Large intestine (tissue), 3 donors: ENCODE results near the gene PRDM15. TPM values are rescaled to one million over a fixed set of nuclear protein-coding genes. Genes with fewer than 3 reads are reported as not detected.

Experiments used
- DNase-seq, 2 donors: peaks; one replicate each; pipeline versions ENCODE4 v3.0.0 to v3.0.0-alpha.2; 2013
- H3K27ac ChIP-seq: one replicate; pipeline ENCODE4 v1.5.1; 2013; ENCODE audit warnings: low read length
- H3K27me3 ChIP-seq: 2 replicates; pipeline ENCODE4 v1.6.1; 2013; ENCODE audit warnings: low read length; ENCODE audit not compliant: control insufficient read depth, insufficient read depth
- H3K36me3 ChIP-seq: 2 replicates; pipeline ENCODE4 v1.6.1; 2013; ENCODE audit warnings: low read length; ENCODE audit not compliant: control insufficient read depth, insufficient read depth
- H3K4me1 ChIP-seq: one replicate; pipeline ENCODE4 v1.6.1; 2013; ENCODE audit warnings: low read length; ENCODE audit not compliant: control insufficient read depth, insufficient read depth
- H3K4me3 ChIP-seq: one replicate; pipeline ENCODE4 v1.5.1; 2013; ENCODE audit warnings: low read length
- H3K9me3 ChIP-seq: one replicate; pipeline ENCODE4 v1.6.1; 2013; ENCODE audit warnings: mild to moderate bottlenecking, low read depth, low read length, moderate library complexity; ENCODE audit not compliant: control insufficient read depth
- WGBS: methylation state at CpG from one replicate; pipeline ENCODE4 v1.1.5; 2013; ENCODE audit warnings: low lambda C conversion rate; ENCODE audit not compliant: insufficient coverage; 5-methylcytosine and 5-hydroxymethylcytosine counted together
- polyA plus RNA-seq: library from polyadenylated mRNA; unstranded; fragments of 120-200 nt; gene quantifications from one replicate; pipeline ENCODE4 v1.2.1, GENCODE V29; 2013

Gene PRDM15
- polyA plus RNA-seq, 1 donor: 6.0 TPM

GRCh38 chr21:41823906-41824305, 55.2 kb downstream of the PRDM15 start:
- H3K4me1 ChIP-seq: no peaks in the 10 kb centered on the region
- H3K9me3 ChIP-seq: no peaks in the 10 kb centered on the region
- H3K27ac ChIP-seq: no peak overlapping the region
- H3K27me3 ChIP-seq: no peaks in the 10 kb centered on the region
- H3K36me3 ChIP-seq: peaks cover 31% of the 10 kb centered on the region
- no peak for DNase-seq
- no peak overlapping the region for H3K4me3 ChIP-seq
- no CpG with 5 or more reads among the region's 12 CpGs for WGBS

GRCh38 chr21:41823166-41823565, 56.0 kb downstream of the PRDM15 start:
- H3K36me3 ChIP-seq: peaks cover 33% of the 10 kb centered on the region
- DNase-seq: no peak
- no peaks in the 10 kb centered on the region for H3K27me3 ChIP-seq
- H3K9me3 ChIP-seq: no peaks in the 10 kb centered on the region
- H3K4me1 ChIP-seq: no peaks in the 10 kb centered on the region
- WGBS: no CpG with 5 or more reads among the region's 21 CpGs
- no peak overlapping the region for H3K27ac ChIP-seq
- H3K4me3 ChIP-seq: no peak overlapping the region

GRCh38 chr21:41821756-41822431, 57.2 kb downstream of the PRDM15 start:
- Histone ChIP-seq H3K27me3 (no peaks in the 10 kb centered on the region), H3K4me1 (peaks cover 1% of the 10 kb centered on the region), H3K4me3 (no peak overlapping the region), H3K27ac (no peak overlapping the region), H3K9me3 (no peaks in the 10 kb centered on the region), H3K36me3 (peaks cover 30% of the 10 kb centered on the region)
- DNase-seq: no peak
- 100% methylated on average over 2 of the region's 32 CpGs for WGBS

DNA sequence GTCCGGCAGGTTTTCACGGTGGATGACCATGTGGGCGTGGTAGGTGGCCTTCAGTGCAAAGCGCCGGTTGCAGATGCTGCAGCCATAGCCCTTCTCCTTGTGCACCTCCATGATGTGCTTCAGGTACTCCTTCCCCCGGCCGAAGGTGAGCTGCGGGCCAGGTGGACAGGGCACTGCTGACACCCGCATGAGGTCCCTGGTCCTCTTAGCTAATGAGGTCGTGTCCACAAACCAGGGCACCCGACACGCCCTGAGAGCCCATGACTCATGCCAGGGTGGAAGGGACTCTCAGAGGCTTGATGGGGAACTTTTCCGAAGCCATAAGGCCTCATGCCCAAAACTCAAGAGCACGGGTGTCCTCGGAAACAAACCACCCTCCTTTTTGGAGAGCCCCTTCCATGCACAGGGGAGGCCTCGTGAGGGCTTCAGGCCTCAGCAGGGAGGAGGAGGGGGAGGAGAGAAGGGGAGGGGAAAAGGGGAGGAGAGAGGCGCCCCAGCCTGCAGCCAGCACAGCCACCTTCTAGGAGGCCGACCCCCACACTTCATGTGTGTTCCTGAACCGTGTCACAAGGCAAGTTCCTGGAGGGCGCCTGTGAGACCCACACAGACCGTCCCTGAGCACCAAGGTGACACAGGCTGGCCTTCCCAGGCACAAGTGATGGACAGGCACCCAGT, 57.9 kb downstream of the PRDM15 start:
- Histone ChIP-seq H3K9me3 (no peaks in the 10 kb centered on the region), H3K36me3 (peaks cover 26% of the 10 kb centered on the region), H3K4me3 (no peak overlapping the region), H3K27me3 (no peaks in the 10 kb centered on the region), H3K4me1 (peaks cover 4% of the 10 kb centered on the region), H3K27ac (no peak overlapping the region)
- no peak for DNase-seq
- WGBS: no CpG with 5 or more reads among the region's 21 CpGs

DNA sequence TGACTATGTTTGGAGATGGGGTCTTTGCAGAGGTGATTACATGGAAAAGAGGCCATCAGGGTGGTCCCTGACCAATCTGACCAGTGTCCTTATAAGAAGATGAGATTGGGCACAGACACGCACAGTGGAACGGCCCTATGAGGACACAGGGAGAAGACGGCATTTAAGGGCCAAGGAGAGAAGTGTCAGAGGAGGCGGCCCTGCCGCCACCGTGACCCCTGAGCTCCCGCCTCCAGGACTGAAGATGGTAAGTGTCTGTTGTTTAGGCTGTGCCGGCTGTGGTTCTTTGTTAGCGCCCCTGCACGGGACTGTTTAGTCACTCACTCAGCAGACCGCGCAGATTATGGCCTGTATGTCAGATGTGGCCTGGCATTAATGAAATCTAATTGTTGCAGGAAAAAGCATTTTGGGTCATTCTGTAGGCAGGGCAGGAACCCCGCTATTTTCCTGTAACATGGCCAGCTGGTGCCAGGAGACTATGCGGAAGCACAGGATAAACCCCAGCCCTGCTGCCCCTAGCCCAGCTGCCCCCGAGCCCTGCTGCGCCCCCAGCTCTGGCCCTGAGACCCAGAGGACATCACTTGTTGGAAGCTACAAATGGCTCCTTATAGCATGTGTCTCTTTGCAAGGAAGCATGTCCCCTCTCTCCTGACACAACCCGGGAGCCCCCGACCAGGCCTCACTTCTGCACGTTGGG, 58.6 kb downstream of the PRDM15 start:
- H3K4me3 ChIP-seq: no peak overlapping the region
- no peaks in the 10 kb centered on the region for H3K27me3 ChIP-seq
- DNase-seq: no peak
- peaks cover 24% of the 10 kb centered on the region for H3K36me3 ChIP-seq
- peaks cover 2% of the 10 kb centered on the region for H3K9me3 ChIP-seq
- H3K4me1 ChIP-seq: peaks cover 4% of the 10 kb centered on the region
- H3K27ac ChIP-seq: no peak overlapping the region
- no CpG with 5 or more reads among the region's 19 CpGs for WGBS

DNA sequence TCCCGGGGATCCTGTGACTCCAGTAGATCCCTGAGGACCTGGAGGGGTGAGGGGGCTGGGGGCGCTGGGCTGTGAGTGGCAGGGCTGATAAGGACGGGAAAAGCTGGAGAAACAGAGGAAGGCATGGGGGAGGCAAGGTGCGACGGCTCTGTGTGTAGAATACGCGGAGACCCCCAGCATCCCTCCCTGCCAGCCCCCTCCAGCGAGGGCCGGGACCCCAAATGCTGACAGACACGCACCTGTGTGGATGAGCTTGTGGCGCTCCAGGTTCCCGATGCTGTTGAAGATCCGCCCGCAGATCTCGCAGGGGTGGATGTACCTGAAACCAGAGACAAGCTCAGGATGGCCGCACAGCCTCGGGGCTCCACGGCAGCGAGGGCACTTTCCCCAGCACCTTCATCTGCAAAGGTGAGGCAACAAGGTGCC, 59.3 kb downstream of the PRDM15 start:
- no peak overlapping the region for H3K4me3 ChIP-seq
- no peak for DNase-seq
- 100% methylated on average over 1 of the region's 19 CpGs for WGBS
- no peak overlapping the region for H3K27ac ChIP-seq
- no peaks in the 10 kb centered on the region for H3K27me3 ChIP-seq
- peaks cover 3% of the 10 kb centered on the region for H3K9me3 ChIP-seq
- peaks cover 29% of the 10 kb centered on the region for H3K36me3 ChIP-seq
- peaks cover 4% of the 10 kb centered on the region for H3K4me1 ChIP-seq

DNA sequence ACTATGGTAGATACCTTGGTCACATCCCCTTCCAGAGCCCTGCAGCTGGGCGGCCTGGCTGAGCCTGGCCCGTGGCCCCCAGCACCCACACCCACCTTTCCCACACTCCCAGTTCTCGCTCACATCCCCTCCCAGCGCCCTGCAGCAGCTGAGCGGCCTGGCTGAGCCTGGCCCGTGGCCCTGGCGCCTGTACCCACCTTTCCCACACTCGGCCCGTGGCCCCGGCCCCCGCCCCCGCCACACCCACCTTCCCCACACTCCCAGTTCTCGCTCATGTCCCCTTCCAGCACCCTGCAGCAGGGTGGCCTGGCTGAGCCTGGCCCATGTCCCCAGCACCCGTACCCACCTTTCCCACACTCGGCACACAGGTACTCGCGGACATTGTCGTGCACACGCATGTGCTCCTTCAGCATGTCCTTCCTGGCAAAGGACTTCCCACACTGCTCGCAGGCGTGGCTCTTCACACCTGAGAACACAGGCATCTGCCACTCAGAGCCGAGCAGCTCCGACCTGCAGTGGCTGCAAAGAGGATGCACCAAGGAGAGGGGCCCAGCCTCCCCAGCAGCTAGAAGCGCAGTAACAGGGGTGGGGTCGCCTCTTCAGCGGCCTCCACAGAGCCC, 59.8 kb downstream of the PRDM15 start:
- DNase-seq: no peak
- peaks cover 30% of the 10 kb centered on the region for H3K36me3 ChIP-seq

DNA sequence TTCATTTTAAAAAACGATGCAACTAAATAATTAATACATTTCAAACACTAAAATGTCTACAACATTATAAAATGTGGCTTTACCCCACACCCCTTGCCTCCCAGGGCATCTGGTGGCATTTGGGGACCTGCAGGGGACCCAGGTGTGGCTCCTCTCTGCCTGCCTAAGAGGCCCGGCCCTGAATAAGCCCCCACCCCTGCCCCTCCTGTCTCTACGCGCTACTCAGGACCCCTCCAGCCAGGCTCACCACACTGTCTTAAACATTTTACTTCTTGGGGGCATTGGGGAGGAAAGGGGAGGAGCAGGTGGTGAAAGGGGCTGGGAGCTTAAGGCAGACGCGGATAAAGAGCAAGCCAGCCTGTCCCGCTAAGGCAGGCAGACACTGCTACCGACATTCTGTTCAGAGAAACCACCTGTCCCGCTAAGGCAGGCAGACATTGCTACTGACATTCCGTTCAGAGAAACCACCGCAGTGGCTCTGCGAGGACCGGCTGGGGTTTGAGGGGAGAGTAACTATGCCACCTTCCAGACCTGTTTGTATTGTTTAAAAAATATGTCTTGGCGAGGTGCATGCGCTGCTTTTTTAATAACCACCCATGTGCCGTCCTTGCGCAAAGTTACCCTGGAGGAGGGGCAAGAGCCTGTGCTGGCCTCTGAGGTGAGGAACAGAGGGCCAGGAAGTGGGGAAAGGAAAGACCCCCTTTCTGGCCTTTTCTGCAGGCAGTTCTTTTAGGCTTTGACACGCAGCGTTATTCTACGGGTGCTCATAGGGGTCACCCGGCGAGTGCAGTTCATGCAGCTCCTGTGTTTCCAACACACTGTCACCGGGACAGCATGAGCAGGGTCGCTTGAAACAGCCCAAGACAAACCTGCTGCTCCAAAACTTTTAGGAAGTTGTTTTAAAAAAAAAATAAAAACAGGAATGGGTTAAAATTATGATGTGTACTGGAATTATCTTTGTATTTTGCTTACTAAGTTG, 61.0 kb downstream of the PRDM15 start:
- peaks cover 4% of the 10 kb centered on the region for H3K4me1 ChIP-seq
- peaks cover 29% of the 10 kb centered on the region for H3K36me3 ChIP-seq
- H3K9me3 ChIP-seq: peaks cover 3% of the 10 kb centered on the region
- H3K27me3 ChIP-seq: no peaks in the 10 kb centered on the region
- H3K27ac ChIP-seq: no peak overlapping the region
- WGBS: 57% methylated on average over 1 of the region's 24 CpGs
- no peak for DNase-seq
- H3K4me3 ChIP-seq: no peak overlapping the region

More for the DNA sequence above, 59.8 kb downstream of the PRDM15 start:
- peaks cover 3% of the 10 kb centered on the region for H3K9me3 ChIP-seq
- H3K27me3 ChIP-seq: no peaks in the 10 kb centered on the region
- WGBS: 100% methylated on average over 1 of the region's 26 CpGs
- H3K27ac ChIP-seq: no peak overlapping the region
- H3K4me1 ChIP-seq: peaks cover 4% of the 10 kb centered on the region
- H3K4me3 ChIP-seq: no peak overlapping the region

- H3K36me3 ChIP-seq: peaks cover 28% of the 10 kb centered on the region
- H3K27ac ChIP-seq: peak overlapping the region; percentile 38
- H3K4me3 ChIP-seq: no peak overlapping the region
- no CpG with 5 or more reads among the region's 3 CpGs for WGBS
- H3K4me1 ChIP-seq: peaks cover 4% of the 10 kb centered on the region
- peak; percentile 57 to 65 for DNase-seq
- peaks cover 3% of the 10 kb centered on the region for H3K9me3 ChIP-seq
- H3K27me3 ChIP-seq: no peaks in the 10 kb centered on the region
Observed at GRCh38 chr21:41817228-41817627, 61.9 kb downstream of the PRDM15 start.
